ENCODE measurements around the gene SDK1. TPM values are rescaled to one million over a fixed set of nuclear protein-coding genes. Genes with fewer than 3 reads are reported as not detected.
"Not testable (repeated sequence)": the region's sequence is repeated elsewhere in the genome, so short reads cannot be mapped to it uniquely, and the experiment has no call there.

Gene SDK1
- total RNA-seq, 1 donor from 2014 or later = 7.5 TPM

DNA sequence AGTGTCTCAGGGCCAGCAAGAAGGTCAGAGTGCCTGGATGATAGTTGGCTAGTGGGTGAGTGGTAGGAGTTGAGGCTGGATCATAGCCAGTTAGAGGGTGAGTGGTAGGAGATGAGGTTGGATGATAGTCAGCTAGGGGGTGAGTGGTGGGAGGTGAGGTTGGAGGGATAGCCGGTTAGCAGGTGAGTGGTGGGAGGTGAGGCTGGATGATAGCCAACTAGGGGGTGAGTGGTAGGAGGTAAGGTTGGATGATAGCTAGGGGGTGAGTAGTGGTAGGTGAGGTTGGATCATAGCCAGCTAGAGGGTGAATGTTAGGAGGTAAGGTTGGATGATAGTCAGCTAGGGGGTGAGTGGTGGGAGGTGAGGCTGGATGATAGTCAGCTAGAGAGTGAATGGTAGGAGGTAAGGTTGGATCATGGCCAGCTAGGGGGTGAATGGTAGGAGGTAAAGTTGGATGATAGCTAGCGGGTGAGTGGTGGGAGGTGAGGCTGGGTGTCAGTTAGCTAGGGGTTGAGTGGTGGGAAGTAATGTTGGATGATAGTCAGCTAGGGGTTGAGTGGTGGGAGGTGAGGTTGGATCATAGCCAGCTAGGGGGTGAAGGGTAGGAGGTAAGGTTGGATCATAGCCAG, 226.6 kb downstream of the SDK1 start:
- no peak for DNase-seq

- no peak for DNase-seq
These were observed 232.0 kb downstream of the SDK1 start for GRCh38 chr7:3533040-3533439.

- no peak for DNase-seq
These were observed 236.3 kb downstream of the SDK1 start for GRCh38 chr7:3537210-3537875.

DNA sequence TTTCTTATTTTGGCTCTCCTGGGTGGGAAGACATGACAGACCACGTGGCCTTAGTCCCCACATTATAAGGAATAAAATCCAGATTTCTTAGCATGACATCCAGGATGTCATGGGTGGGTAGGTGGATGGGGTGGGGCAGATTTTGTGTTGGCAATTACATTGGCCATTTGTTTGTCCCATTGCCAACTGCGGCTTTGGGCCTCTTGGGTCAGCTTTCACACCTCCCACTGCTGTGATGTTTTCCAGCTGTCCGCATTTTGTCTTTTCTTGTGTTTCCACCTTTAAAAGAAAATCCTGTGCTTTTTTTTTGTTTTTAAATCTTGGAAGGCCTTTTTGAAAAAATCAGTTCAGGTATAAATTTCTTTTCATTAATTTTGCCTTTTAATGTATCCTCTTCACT, 237.0 kb downstream of the SDK1 start:
- DNase-seq = no peak

DNA sequence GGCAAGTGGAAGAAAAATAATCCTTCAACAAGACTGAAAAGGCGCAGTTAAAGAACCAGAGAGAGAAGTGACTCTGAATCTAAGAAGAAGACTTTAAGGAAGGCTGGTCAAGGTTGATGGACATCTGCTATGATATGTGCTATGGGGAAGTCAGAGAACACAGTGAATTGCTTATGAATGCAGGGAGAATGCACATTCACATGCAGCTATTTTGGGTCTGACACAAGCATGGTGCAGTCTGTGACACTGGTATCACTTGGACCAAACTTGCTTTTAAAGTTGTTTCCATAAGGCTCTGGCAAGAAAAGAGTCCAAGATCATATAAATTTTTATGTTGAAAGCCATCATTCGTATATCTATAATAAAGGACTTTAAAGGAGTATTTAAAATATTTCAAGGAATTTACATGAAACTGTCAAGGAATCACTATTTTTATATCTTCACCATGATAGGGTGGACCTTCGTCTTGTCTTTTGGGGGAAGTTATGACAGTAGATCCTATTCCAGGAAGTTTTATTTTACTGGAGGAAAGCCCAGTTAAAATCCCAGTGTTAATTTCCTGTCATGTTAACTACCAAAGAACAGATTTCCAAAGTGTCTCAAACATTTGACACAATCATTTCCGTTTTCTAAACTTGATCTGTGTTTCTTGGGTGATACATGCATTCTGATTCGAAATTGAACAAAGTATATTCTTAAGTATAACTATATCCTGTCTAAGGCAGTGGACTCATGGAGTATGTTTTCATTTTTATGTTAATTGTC, 239.6 kb downstream of the SDK1 start:
- no peak for DNase-seq

DNA sequence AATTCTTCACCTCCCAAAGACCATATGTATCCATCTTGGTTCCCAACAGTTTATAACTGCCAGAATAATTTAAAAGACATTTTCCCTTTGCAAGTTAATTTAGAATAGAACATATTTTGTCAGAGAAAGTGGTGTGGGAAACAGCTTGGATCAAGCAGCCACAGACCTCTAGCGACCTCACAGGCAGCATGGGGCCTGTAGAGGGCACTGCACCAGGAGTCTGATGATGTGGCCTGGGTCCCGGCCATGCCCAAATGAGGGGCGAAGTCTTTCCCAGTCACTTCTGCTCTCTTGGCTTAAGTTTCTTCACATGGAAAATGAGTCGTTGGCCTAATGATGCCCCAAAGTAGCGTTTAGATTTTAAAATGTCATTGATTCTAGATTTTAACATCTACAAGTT, 243.2 kb downstream of the SDK1 start:
- no peak for DNase-seq

DNA sequence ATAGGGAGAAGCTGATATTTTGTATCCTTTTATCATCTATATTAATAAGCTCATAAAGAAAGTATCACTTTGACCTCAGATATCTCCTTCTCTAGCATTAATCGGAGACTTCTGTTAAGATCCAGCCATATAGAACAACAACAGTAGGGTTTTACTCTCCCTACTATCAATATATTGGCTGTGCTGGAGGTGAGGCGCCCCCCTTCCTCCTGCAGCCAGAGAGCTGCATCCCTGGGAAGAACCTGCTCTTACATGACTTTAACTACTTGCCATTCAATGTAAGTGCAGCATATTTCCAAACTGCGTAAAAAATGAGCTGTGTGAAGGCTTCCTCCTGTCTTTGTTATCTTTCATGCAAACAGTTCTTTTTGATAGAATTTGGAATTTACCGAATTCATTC, 247.8 kb downstream of the SDK1 start:
- no peak for DNase-seq

- no peak for DNase-seq
These were observed 248.5 kb downstream of the SDK1 start for GRCh38 chr7:3549601-3550000.

GRCh38 chr7:3551536-3551935, 250.5 kb downstream of the SDK1 start:
- DNase-seq = no peak

GRCh38 chr7:3552499-3552898, 251.4 kb downstream of the SDK1 start:
- DNase-seq = no peak

GRCh38 chr7:3558400-3558799, 257.3 kb downstream of the SDK1 start:
- DNase-seq = no peak

DNA sequence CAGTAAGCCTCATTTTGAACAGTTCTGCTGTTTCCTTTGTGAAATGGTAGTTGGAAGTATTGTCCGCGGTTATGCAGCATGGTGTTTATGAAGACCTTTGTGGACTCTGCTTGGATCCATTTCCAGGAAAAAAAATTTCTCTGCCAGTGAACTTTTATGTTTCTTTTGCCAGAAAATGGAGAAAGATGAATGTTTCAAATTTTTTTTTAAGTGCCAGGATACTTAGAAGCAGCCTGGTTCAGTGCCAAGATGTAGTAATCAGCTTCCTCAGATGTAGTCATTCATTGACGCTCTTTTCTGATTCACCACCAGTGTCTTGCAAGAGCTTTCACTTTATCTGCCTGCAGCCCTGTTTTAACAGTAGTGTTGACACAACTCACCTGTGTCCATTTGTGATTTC, 258.2 kb downstream of the SDK1 start:
- DNase-seq = no peak

GRCh38 chr7:3560495-3560894, 259.4 kb downstream of the SDK1 start:
- no peak for DNase-seq

- no peak for DNase-seq
These were observed 260.9 kb downstream of the SDK1 start for GRCh38 chr7:3561932-3562331.

DNA sequence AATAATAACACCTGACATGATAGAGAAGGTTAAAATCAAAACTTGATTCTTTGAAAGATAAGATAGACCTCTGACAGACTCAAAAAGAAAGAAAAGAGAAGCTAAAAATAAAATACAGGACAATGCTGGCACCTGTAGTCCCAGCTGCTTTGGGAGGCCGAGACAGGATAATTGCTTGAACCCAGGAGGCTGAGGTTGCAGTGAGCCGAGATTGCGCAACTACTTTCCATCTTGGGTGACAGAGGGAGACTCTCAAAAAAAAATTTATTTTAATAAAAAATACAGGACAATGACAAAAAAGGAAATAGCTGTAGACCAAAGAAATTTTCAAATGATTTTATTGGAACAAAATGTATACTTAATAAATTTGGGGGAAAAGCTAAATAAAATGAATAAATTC, 263.2 kb downstream of the SDK1 start:
- no peak for DNase-seq

- DNase-seq = no peak
These were observed 267.5 kb downstream of the SDK1 start for GRCh38 chr7:3568516-3568915.

DNA sequence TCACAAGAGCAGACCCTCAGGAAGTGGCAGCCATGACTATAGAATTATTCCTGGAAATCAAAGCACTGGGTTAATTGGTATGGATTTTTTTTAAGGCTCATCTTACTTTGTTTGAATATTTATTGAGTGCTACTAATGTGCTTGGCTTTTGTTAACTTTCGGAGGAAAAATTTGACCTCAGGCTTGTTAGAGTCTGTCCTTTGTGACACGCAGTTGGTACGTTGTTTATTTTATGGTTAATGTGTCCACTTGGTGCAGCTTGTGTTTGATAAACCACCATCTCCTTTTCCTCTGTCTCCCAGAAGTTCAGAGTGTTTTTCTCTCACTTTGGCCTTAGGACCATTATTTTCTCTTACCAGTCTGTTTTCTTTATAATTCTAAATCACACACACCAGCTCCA, 268.6 kb downstream of the SDK1 start:
- DNase-seq = no peak

DNA sequence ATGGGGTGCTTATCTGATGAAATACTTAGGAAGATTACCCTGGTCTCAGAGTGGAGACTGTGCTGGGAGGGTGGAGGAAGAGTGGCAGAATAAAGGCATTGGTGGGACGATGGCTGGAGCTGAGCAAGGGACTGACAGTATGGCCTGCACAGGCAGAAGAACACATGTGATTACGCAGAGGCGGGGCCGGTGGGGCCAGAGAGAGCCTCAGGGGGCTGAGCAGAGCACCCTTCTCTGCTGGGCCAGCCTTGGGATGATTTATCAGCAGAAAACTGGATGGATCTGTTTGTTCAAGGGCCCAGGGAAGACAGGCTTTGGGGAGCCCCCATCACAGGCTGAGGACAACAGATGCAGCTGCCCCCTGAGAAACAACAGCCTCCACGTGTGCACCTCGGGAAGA, 272.1 kb downstream of the SDK1 start:
- no peak for DNase-seq

DNA sequence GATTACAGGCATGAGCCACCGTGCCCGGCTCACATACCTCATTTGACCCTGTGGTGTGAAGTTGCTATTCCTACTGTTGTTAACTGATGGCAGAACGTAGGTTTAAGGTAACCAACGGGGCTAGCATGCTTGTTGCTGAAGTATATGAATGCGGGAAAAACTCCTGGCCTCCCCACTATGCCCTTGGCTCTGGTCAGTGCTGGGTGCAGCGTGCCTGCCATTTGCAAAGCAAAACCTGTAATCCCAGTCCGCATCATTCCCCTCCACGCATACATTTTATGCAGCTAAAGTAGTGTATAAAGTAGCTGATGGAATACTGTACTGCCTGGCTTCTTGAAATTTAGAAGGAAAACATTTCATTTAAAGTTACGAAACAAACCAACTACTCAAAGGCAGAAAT, 273.3 kb downstream of the SDK1 start:
- DNase-seq = no peak

DNA sequence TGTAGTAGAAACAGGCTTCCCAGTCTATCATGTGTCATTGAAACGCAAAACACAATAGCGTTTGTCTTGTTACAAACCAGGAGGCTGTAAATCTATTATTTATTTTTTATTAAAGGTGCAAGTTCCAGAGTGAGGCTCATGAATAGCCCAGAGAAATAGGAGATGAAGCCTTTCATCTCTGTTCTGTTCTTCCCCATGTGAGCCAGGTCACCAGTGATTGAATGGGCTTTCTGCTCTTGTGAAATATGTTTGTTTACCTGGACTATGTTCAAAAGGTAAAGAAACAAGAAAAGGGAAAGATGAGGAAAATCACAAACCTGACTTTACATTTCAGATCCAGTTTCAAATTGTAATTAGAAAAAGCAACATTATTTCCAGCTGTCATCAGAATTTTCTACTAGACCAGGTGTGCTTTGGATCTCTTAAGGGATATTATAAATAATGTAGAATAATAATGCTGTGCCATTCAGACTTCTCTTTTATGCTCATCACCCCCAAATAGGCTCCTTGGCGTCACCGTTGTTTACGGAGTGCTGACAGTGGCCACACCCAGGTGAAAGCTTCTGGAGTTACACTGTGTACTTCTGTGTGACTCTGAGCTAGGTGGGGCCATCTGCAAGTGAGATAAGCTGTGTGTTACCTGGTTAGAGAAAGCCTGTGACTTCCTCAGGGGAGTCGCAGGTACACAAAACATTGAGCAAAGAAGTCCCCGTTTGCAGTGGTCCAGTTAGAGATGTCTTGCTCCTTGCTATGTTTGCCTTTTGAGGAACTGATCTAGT, 274.9 kb downstream of the SDK1 start:
- DNase-seq = no peak

- DNase-seq = no peak
These were observed 277.3 kb downstream of the SDK1 start for GRCh38 chr7:3578399-3578798.

- DNase-seq = no peak
These were observed 278.7 kb downstream of the SDK1 start for GRCh38 chr7:3579638-3580219.

DNA sequence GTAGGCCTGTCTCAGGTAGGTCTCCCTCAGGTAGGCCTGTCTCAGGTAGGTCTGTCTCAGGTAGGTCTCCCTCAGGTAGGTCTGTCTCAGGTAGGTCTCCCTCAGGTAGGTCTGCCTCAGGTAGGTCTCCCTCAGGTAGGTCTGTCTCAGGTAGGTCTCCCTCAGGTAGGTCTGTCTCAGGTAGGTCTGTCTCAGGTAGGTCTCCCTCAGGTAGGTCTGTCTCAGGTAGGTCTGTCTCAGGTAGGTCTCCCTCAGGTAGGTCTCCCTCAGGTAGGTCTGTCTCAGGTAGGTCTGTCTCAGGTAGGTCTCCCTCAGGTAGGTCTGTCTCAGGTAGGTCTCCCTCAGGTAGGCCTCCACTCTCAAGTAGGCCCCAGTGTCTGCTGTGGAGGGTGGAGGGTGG, 281.1 kb downstream of the SDK1 start:
- DNase-seq = not testable (repeated sequence)
